ENCODE measurements around the gene SLC35A1. TPM values are rescaled to one million over a fixed set of nuclear protein-coding genes. Genes with fewer than 3 reads are reported as not detected.
"Not testable (repeated sequence)": the region's sequence is repeated elsewhere in the genome, so short reads cannot be mapped to it uniquely, and the experiment has no call there.

The SLC35A1 gene
- total RNA-seq, 1 donor from 2014 or later = 15.0 TPM

- peak overlapping the region; percentile 50 for H3K4me2 ChIP-seq (ENCODE audit: low read length)
- peak overlapping the region; percentile 91 for H3K27ac Mint-ChIP-seq (ENCODE audit: unreplicated experiment)
- DNase-seq (ENCODE audit: low read depth) = peak; percentile 68
These were observed 11.2 kb downstream of the SLC35A1 start for GRCh38 chr6:87483929-87484328.

GRCh38 chr6:87484491-87484890, 11.7 kb downstream of the SLC35A1 start:
- Mint-ChIP-seq H3K4me1 (ENCODE audit: low read depth, unreplicated experiment) (peaks cover 4% of the 10 kb centered on the region), H3K4me3 (ENCODE audit: unreplicated experiment) (no peak overlapping the region), H3K27ac (ENCODE audit: unreplicated experiment) (no peak overlapping the region), H3K27me3 (ENCODE audit: low read depth, unreplicated experiment) (no peaks in the 10 kb centered on the region), H3K36me3 (ENCODE audit: low read depth, unreplicated experiment) (peaks cover 20% of the 10 kb centered on the region), H3K9me3 (ENCODE audit: unreplicated experiment) (peaks cover 13% of the 10 kb centered on the region)
- FAIRE-seq (no peak), DNase-seq (ENCODE audit: low read depth) (no peak)
- no peaks in the 10 kb centered on the region for H4K20me1 ChIP-seq (ENCODE audit: insufficient read depth, low read length)
- peaks cover 9% of the 10 kb centered on the region for H3K4me1 ChIP-seq (ENCODE audit: insufficient read depth, low read length)
- H3K9ac ChIP-seq (ENCODE audit: low read length) = no peak overlapping the region
- H3K27ac ChIP-seq (ENCODE audit: low read depth, low read length) = no peak overlapping the region
- no peaks in the 10 kb centered on the region for H3K27me3 ChIP-seq (ENCODE audit: insufficient read depth, low read length)
- no peaks in the 10 kb centered on the region for H3K79me2 ChIP-seq (ENCODE audit: insufficient read depth, low read length)
- H2AFZ ChIP-seq (ENCODE audit: low read depth, low read length) = no peak overlapping the region
- no peak overlapping the region for H3K4me2 ChIP-seq (ENCODE audit: low read length)
- no peaks in the 10 kb centered on the region for H3K36me3 ChIP-seq (ENCODE audit: insufficient read depth, low read length)
- H3K9me3 ChIP-seq (ENCODE audit: insufficient read depth, low read depth, low read length) = no peaks in the 10 kb centered on the region
- TF ChIP-seq EZH2 (IDR thresholded peaks at IDR 0.05; ENCODE audit: insufficient read depth, low read length) (no peak), CTCF (IDR thresholded peaks at IDR 0.05; ENCODE audit: insufficient read depth, low read depth, low read length) (no peak)
- no peak overlapping the region for H3K4me3 ChIP-seq (ENCODE audit: insufficient read depth, low read depth, low read length)

More at GRCh38 chr6:87483929-87484328, 11.2 kb downstream of the SLC35A1 start:
- Histone ChIP-seq H3K9me3 (ENCODE audit: insufficient read depth, low read depth, low read length) (no peaks in the 10 kb centered on the region), H4K20me1 (ENCODE audit: insufficient read depth, low read length) (no peaks in the 10 kb centered on the region), H3K27ac (ENCODE audit: low read depth, low read length) (no peak overlapping the region), H3K79me2 (ENCODE audit: insufficient read depth, low read length) (no peaks in the 10 kb centered on the region), H3K36me3 (ENCODE audit: insufficient read depth, low read length) (no peaks in the 10 kb centered on the region), H3K27me3 (ENCODE audit: insufficient read depth, low read length) (no peaks in the 10 kb centered on the region), H2AFZ (ENCODE audit: low read depth, low read length) (no peak overlapping the region), H3K4me3 (ENCODE audit: insufficient read depth, low read depth, low read length) (no peak overlapping the region), H3K9ac (ENCODE audit: low read length) (no peak overlapping the region), H3K4me1 (ENCODE audit: insufficient read depth, low read length) (peaks cover 9% of the 10 kb centered on the region)
- Mint-ChIP-seq H3K4me3 (ENCODE audit: unreplicated experiment) (no peak overlapping the region), H3K36me3 (ENCODE audit: low read depth, unreplicated experiment) (peaks cover 24% of the 10 kb centered on the region), H3K27me3 (ENCODE audit: low read depth, unreplicated experiment) (no peaks in the 10 kb centered on the region), H3K9me3 (ENCODE audit: unreplicated experiment) (peaks cover 13% of the 10 kb centered on the region), H3K4me1 (ENCODE audit: low read depth, unreplicated experiment) (peaks cover 4% of the 10 kb centered on the region)
- TF ChIP-seq EZH2 (IDR thresholded peaks at IDR 0.05; ENCODE audit: insufficient read depth, low read length) (no peak), CTCF (IDR thresholded peaks at IDR 0.05; ENCODE audit: insufficient read depth, low read depth, low read length) (peak; percentile 8)
- no peak for FAIRE-seq

- Histone ChIP-seq H3K4me2 (ENCODE audit: low read length) (no peak overlapping the region), H3K4me3 (ENCODE audit: insufficient read depth, low read depth, low read length) (no peak overlapping the region), H3K79me2 (ENCODE audit: insufficient read depth, low read length) (no peaks in the 10 kb centered on the region), H4K20me1 (ENCODE audit: insufficient read depth, low read length) (no peaks in the 10 kb centered on the region), H3K27me3 (ENCODE audit: insufficient read depth, low read length) (no peaks in the 10 kb centered on the region), H3K9me3 (ENCODE audit: insufficient read depth, low read depth, low read length) (no peaks in the 10 kb centered on the region), H3K36me3 (ENCODE audit: insufficient read depth, low read length) (no peaks in the 10 kb centered on the region), H3K4me1 (ENCODE audit: insufficient read depth, low read length) (peaks cover 9% of the 10 kb centered on the region), H3K9ac (ENCODE audit: low read length) (no peak overlapping the region), H3K27ac (ENCODE audit: low read depth, low read length) (no peak overlapping the region), H2AFZ (ENCODE audit: low read depth, low read length) (no peak overlapping the region)
- peak; percentile 19 for DNase-seq (ENCODE audit: low read depth)
- no peaks in the 10 kb centered on the region for H3K27me3 Mint-ChIP-seq (ENCODE audit: low read depth, unreplicated experiment)
- H3K36me3 Mint-ChIP-seq (ENCODE audit: low read depth, unreplicated experiment) = peaks cover 16% of the 10 kb centered on the region
- H3K4me3 Mint-ChIP-seq (ENCODE audit: unreplicated experiment) = no peak overlapping the region
- no peak for TF ChIP-seq CTCF (IDR thresholded peaks at IDR 0.05; ENCODE audit: insufficient read depth, low read depth, low read length)
- no peak for TF ChIP-seq EZH2 (IDR thresholded peaks at IDR 0.05; ENCODE audit: insufficient read depth, low read length)
- no peak overlapping the region for H3K27ac Mint-ChIP-seq (ENCODE audit: unreplicated experiment)
- H3K4me1 Mint-ChIP-seq (ENCODE audit: low read depth, unreplicated experiment) = peaks cover 4% of the 10 kb centered on the region
- H3K9me3 Mint-ChIP-seq (ENCODE audit: unreplicated experiment) = peaks cover 13% of the 10 kb centered on the region
- no peak for FAIRE-seq
These were observed 14.8 kb downstream of the SLC35A1 start for GRCh38 chr6:87487555-87487954.

- H3K9me3 Mint-ChIP-seq (ENCODE audit: unreplicated experiment); H3K4me3 ChIP-seq (ENCODE audit: insufficient read depth, low read depth, low read length); H3K4me1 Mint-ChIP-seq (ENCODE audit: low read depth, unreplicated experiment); H2AFZ ChIP-seq (ENCODE audit: low read depth, low read length); H3K4me1 ChIP-seq (ENCODE audit: insufficient read depth, low read length); H3K27me3 ChIP-seq (ENCODE audit: insufficient read depth, low read length); H3K9me3 ChIP-seq (ENCODE audit: insufficient read depth, low read depth, low read length); H3K27ac ChIP-seq (ENCODE audit: low read depth, low read length); H3K27me3 Mint-ChIP-seq (ENCODE audit: low read depth, unreplicated experiment); H3K4me3 Mint-ChIP-seq (ENCODE audit: unreplicated experiment); H3K36me3 Mint-ChIP-seq (ENCODE audit: low read depth, unreplicated experiment); H4K20me1 ChIP-seq (ENCODE audit: insufficient read depth, low read length); FAIRE-seq; H3K27ac Mint-ChIP-seq (ENCODE audit: unreplicated experiment); H3K9ac ChIP-seq (ENCODE audit: low read length); H3K79me2 ChIP-seq (ENCODE audit: insufficient read depth, low read length); H3K36me3 ChIP-seq (ENCODE audit: insufficient read depth, low read length); H3K4me2 ChIP-seq (ENCODE audit: low read length); DNase-seq (ENCODE audit: low read depth): not testable (repeated sequence)
These were observed 16.6 kb downstream of the SLC35A1 start for GRCh38 chr6:87489326-87489725.

Measured in astrocyte (in vitro differentiated cells and primary cell).